ENCODE results near the gene YBX2. TPM values are rescaled to one million over a fixed set of nuclear protein-coding genes. Genes with fewer than 3 reads are reported as not detected.

Gene YBX2
- polyA plus RNA-seq, 1 experiment, result 0.02 TPM

DNA sequence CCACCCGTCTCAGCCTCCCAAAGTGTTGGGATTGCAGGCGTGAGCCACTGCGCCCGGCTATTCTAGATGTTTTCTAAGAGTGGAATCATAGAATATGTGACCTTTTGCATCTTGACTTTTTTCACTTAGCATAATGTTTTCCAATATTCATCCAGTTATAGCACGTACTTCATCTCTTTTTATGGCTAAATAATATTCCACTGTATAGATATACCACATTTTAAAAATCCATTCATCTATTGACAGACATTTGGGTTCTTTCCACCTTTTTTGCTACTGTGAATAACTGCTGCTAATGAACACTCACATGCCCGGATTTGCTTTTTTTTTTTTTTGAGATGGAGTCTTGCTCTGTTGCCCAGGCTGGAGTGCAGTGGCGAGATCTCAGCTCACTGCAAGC, 9.7 kb upstream of the YBX2 start:
- TF ChIP-seq, protein P1, sequence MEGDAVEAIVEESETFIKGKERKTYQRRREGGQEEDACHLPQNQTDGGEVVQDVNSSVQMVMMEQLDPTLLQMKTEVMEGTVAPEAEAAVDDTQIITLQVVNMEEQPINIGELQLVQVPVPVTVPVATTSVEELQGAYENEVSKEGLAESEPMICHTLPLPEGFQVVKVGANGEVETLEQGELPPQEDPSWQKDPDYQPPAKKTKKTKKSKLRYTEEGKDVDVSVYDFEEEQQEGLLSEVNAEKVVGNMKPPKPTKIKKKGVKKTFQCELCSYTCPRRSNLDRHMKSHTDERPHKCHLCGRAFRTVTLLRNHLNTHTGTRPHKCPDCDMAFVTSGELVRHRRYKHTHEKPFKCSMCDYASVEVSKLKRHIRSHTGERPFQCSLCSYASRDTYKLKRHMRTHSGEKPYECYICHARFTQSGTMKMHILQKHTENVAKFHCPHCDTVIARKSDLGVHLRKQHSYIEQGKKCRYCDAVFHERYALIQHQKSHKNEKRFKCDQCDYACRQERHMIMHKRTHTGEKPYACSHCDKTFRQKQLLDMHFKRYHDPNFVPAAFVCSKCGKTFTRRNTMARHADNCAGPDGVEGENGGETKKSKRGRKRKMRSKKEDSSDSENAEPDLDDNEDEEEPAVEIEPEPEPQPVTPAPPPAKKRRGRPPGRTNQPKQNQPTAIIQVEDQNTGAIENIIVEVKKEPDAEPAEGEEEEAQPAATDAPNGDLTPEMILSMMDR (IDR thresholded peaks at IDR 0.05; ENCODE audit: low read depth, low read length), result no peak
- no peak overlapping the region for H3K27ac ChIP-seq (ENCODE audit: low read depth, low read length)
- H3K4me3 ChIP-seq (ENCODE audit: low read depth, low read length), result no peak overlapping the region
- ChIA-PET CTCF (interaction anchor here (2.6 kb wide), 1 partner anchor 8 kb away, joined by 20 read pairs; no protein-coding TSS in a partner anchor), POLR2A (no interaction called here)
- no peak for DNase-seq (ENCODE audit: low read depth, low spot score)
- H3K27me3 ChIP-seq (ENCODE audit: control insufficient read depth, insufficient read depth, low read length), result peaks cover 2% of the 10 kb centered on the region
- peaks cover 4% of the 10 kb centered on the region; the same call in 1 of the 2 replicates for H3K9me3 ChIP-seq (ENCODE audit: control insufficient read depth, insufficient read depth, low read length)

DNA sequence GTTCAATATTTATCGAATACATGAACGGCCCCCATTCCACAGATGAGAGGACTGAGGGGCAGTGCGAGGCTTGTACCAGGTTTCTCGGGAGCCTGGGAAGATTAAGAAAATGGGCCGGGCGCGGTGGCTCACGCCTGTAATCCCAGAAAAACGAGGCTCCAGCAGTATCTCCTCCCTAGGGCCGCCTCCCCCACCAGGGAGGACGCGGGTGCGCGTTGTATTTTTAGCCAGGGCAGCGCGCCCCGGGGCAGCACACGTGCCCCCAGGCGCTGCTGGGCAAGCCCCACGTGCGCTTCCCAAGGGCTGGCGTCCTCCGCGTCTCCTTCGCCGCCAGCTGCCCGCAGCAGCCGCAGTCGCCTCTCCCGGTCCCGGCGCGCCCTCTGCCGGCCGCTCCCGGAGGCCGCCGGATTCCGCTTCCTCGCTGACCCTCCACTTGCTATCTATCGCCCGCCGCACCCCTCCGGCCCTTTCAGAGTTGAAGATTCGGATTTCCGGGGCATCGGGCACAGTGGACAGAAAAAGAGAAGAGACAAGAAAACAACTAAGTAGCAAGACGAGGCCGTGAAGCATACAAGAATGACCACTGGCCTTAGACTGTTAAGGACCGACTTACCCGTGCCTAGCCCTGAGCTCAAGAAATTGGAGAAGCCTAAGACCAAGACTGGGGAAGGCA, 1.9 kb upstream of the YBX2 start:
- peak overlapping the region; percentile 27; the same call in 1 of the 2 replicates for H3K4me3 ChIP-seq (ENCODE audit: low read depth, low read length)
- ChIA-PET POLR2A (interaction anchor here (0.7 to 1.8 kb wide), 3 partner anchors 53 to 251 kb away, joined by 3 to 8 read pairs (median 4); partner anchors contain the start of genes ACADVL and DLG4), CTCF (interaction anchor here (0.5 to 3.6 kb wide), 22 partner anchors 8 to 944 kb away, joined by 3 to 65 read pairs (median 4); partner anchors contain the start of genes ACADVL, GPS2, SLC16A11 and SLC2A4)
- peaks cover 4% of the 10 kb centered on the region; the same call in 1 of the 2 replicates for H3K9me3 ChIP-seq (ENCODE audit: control insufficient read depth, insufficient read depth, low read length)
- H3K27ac ChIP-seq (ENCODE audit: low read depth, low read length), result no peak overlapping the region
- DNase-seq (ENCODE audit: low read depth, low spot score), result no peak
- H3K27me3 ChIP-seq (ENCODE audit: control insufficient read depth, insufficient read depth, low read length), result peaks cover 30% of the 10 kb centered on the region
- TF ChIP-seq, protein P1 (IDR thresholded peaks at IDR 0.05; ENCODE audit: low read depth, low read length), result peak; percentile 85

DNA sequence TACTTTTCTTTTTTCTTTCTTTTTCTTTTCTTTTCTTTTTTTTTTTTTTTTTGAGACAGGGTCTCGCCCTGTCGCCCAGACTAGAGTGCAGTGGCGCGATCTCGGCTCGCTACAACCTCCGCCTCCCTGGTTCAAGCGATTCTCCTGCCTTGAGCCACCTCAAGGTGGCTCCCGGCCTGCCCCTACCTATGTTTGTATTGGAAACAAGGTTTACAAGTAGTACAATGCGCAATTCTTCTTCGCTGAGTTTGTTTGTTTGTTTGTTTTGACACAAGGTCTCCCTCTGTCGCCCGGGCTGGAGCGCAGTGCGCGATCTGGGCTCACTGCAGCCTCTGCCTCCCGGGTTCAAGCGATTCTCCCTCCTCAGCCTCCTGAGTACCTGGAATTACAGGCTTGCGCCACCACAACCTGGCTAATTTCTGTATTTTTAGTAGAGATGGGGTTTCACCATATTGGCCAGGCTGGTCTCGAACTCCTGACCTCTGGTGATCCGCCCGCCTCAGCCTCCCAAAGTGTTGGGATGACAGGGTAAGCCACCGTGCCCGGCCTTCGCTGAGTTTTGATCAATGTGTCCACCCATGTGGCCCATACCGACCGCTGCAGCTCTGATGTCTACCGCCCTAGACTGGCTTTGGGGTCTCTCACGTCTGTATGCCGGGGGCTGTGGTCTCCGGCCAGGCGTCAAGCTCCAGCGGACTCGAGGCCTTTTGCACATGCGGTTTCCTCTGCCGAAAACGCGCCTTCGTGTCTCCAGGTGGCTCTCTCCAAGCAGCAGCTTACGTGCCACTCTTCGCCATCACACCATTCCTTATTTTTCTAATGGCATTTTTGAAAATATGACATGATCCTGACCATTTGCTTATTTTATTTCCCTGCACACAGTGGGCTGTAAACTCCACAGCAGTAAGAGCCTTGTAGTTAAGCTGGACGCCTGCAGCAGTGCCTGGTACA, 1.1 kb upstream of the YBX2 start:
- Histone ChIP-seq H3K9me3 (ENCODE audit: control insufficient read depth, insufficient read depth, low read length) (peaks cover 4% of the 10 kb centered on the region; the same call in 1 of the 2 replicates), H3K27ac (ENCODE audit: low read depth, low read length) (no peak overlapping the region), H3K27me3 (ENCODE audit: control insufficient read depth, insufficient read depth, low read length) (peaks cover 36% of the 10 kb centered on the region), H3K4me3 (ENCODE audit: low read depth, low read length) (no peak overlapping the region)
- DNase-seq (ENCODE audit: low read depth, low spot score), result no peak
- POLR2A ChIA-PET, result interaction anchor here (0.7 to 1.8 kb wide), 3 partner anchors 52 to 250 kb away, joined by 3 to 8 read pairs (median 4); partner anchors contain the start of genes ACADVL and DLG4
- CTCF ChIA-PET, result interaction anchor here (1.1 to 3.6 kb wide), 10 partner anchors 10 to 294 kb away, joined by 3 to 65 read pairs (median 6); partner anchors contain the start of genes ACADVL, SLC2A4 and SOX15
- TF ChIP-seq, protein P1 (IDR thresholded peaks at IDR 0.05; ENCODE audit: low read depth, low read length), result no peak

DNA sequence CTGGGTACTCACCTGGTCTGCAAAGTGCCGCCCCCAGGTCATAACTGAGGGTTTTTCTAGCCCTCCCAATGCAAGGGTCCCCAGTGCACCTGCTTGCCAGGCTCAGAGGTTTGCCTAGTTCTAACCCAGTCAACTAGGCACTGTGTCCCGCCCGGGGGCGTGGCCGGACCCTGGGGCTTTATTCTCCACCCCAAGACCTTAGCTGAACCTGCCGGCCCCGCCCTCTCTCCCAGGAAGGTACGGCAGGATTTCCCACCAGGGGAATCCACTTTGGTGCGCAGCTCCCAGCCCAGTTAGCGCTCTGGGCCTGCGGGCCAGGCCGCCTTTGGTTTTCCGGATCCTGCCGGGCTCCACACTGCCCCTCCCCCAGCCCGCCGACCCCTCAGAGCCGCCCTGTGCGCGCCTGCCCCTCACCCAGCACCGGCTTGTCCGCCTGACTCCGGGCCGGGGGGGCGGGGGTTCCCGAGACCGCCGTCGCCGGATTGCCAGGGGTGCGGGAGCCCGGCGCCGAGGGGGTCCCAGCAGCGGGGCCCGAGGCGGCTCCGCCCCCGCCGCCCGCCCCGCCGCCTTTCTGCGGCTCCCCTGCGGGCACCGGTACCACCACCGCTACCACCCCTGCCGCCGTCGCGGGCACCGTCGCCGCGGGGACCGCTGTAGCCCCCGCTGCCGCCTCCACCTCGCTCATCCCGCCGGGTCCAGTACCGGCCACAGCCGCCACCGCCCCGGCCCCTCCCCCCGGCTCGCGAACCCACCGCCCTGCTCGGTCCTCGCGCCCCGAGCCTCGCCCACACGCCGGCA, 424 bp downstream of the YBX2 start:
- no peak for DNase-seq (ENCODE audit: low read depth, low spot score)
- CTCF ChIA-PET, result no interaction called here
- Histone ChIP-seq H3K27me3 (ENCODE audit: control insufficient read depth, insufficient read depth, low read length) (peaks cover 47% of the 10 kb centered on the region), H3K4me3 (ENCODE audit: low read depth, low read length) (no peak overlapping the region; the same call in 1 of the 2 replicates), H3K9me3 (ENCODE audit: control insufficient read depth, insufficient read depth, low read length) (peaks cover 4% of the 10 kb centered on the region; the same call in 1 of the 2 replicates), H3K27ac (ENCODE audit: low read depth, low read length) (no peak overlapping the region)
- TF ChIP-seq, protein P1 (IDR thresholded peaks at IDR 0.05; ENCODE audit: low read depth, low read length), result no peak
- POLR2A ChIA-PET, result no interaction called here
